Skeletal muscle cell (primary cell): Measurements from ENCODE around the gene TP53TG5.
A peak's percentile ranks its signal among the peaks of the same experiment; 100 is the strongest.

Experiments used
- DNase-seq: peaks from one replicate; pipeline ENCODE4 v3.0.0-alpha.2; 2010; ENCODE audit warnings: low read depth
- H3K4me3 ChIP-seq: 2 replicates; pipeline ENCODE4 v1.5.1; 2011; ENCODE audit warnings: low read depth, mild to moderate bottlenecking, control low read depth, low read length, moderate library complexity

The TP53TG5 gene

GRCh38 chr20:45406260-45407066, 28.3 kb upstream of the TP53TG5 start:
- H3K4me3 ChIP-seq = peak overlapping the region; percentile 59
- DNase-seq = peak; percentile 4

DNA sequence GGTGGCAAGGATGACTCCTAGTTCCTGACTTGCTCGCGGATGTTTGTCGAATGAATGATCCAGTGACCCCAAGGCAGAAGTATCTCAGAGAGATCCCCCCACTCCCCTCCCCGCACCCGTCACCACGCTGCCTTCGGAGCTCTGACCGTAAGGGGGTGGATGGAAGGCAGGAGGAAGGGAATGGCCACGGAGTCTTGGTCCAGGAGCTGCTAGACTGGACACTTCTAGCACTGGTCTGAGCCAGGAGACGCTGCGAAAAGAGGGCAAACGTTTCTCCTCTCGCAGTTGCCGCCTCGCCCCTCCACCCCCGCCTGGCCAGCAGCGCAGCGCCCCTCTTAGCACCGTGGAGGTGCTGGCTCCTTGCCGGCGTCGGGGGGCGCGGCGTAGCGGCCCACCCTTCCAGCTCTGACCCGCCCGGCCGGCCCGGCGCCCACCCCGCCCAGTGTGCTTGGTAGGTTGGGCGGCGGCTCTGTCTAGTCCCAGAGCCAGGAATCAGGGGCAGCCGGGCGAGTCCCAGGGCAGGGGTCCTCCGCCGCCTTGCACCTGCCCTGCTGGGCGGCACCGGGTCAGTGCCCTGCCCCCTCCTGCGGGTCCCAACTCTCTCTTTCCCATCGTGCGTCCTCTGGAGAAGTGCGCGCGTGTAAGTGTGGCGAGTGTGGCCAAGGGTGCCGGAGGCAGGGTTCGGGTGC, 27.6 kb upstream of the TP53TG5 start:
- peak overlapping the region; percentile 59 for H3K4me3 ChIP-seq
- no peak for DNase-seq

DNA sequence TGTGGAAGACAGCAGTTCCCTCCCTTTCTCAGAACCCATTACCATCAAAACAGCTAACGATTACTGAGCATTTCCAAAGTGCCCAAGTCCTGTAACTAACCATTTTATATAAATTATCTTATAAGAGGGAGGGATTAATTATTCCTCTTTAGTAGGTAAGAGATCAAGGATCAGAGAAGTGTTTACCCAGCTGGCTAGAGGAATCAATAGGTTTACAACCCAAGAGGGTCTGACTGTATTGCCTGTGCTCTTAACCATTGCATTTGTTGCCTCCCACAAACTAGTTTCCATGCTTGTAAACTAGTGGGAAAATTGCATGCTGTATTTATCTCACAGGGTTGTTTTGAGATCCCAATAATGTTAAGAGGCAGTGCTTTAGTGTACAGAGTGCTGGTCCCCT, 26.3 kb upstream of the TP53TG5 start:
- no peak overlapping the region for H3K4me3 ChIP-seq
- no peak for DNase-seq

- peak; percentile 12 for DNase-seq
- H3K4me3 ChIP-seq = no peak overlapping the region
Measured at GRCh38 chr20:45402946-45403345, 24.8 kb upstream of the TP53TG5 start.

DNA sequence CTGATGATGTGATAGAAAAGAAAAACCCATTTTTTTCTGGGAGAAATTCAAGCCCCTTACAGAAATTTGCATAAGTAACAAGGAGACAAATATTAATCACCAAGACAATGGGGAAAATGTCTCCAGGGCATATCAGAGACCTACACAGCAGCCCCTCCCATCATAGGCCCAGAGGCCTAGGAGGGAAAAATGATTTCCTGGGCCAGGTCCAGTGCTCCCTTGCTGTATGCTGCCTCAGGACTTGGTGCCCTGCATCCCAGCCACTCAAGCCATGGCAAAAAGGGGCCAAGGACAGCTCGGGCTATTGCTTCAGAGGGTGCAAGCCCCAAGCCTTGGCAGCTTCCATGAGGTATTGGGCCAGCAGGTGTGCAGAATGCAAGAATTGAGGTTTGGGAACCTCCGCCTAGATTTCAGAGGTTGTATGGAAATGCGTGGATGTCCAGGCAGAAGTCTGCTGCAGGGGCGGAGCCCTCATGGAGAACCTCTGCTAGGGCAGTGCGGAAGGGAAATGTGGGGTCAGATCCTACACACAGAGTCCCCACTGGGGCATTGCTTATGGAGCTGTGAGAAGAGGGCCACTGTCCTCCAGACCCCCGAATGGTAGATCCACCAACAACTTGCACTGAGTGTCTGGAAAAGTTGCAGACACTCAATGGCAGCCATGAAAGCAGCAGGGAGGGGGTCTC, 22.4 kb upstream of the TP53TG5 start:
- DNase-seq = no peak
- no peak overlapping the region for H3K4me3 ChIP-seq

GRCh38 chr20:45399018-45399417, 20.9 kb upstream of the TP53TG5 start:
- no peak for DNase-seq
- no peak overlapping the region for H3K4me3 ChIP-seq

DNA sequence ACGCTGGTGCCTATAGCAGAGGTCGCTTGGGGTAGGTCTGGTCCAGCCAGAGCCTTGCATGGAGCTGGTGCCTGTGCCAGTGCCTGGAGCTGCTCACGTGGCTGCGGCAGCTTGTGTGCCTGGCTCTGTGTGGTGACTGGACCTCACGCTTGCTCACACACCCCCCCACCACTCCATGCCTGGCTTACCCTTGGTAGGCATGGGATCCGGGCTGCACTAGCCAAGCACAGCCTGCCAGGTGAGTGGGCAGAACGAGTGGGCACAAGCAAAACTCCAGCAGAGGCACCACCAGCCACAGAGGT, 16.9 kb upstream of the TP53TG5 start:
- DNase-seq = no peak

GRCh38 chr20:45394221-45395113, 16.3 kb upstream of the TP53TG5 start:
- DNase-seq = no peak
- no peak overlapping the region for H3K4me3 ChIP-seq

More for the DNA sequence above, 16.9 kb upstream of the TP53TG5 start:
- no peak overlapping the region for H3K4me3 ChIP-seq

DNA sequence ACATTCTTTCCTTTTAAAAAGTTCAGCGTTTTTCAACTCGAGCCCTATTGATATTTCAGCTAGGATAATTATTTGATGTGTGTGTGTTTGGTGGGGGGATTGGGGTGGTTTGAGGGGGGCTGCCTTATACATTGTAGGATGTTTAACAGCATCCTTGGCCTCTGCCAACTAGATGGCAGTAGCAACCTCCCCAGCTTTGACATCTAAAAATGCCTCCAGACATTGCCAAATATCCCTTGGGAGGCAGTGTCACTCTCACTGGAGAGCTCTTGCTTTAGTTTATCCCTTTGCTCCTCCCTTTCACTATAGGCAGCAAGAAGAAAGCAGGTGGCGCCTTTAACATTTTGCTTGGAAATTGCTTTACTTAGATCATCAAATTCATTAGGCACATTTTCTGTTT, 14.6 kb upstream of the TP53TG5 start:
- no peak for DNase-seq
- no peak overlapping the region for H3K4me3 ChIP-seq

- DNase-seq = no peak
- H3K4me3 ChIP-seq = no peak overlapping the region
Measured at GRCh38 chr20:45391559-45391958, 13.4 kb upstream of the TP53TG5 start.

DNA sequence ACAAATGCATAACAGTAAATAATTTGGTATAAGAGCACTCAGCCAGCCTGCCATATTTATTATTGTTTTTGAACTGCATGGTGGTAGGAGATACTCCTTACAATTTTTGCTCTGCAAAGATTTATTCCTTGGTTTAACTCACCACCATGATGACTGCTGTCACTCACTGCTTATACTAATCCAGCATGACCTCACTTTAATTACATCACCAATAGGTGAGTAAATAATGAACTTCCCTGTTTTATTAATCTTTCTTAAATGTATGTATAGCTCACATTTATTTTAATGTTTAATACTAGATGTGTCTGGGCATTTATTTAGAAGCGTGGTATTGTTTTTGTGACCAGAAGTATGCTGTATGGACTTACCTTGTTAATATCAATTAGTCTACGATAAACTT, 12.8 kb upstream of the TP53TG5 start:
- no peak overlapping the region for H3K4me3 ChIP-seq
- no peak for DNase-seq

GRCh38 chr20:45387274-45387673, 9.1 kb upstream of the TP53TG5 start:
- H3K4me3 ChIP-seq = no peak overlapping the region
- no peak for DNase-seq

GRCh38 chr20:45377269-45377668, 856 bp downstream of the TP53TG5 start:
- no peak overlapping the region for H3K4me3 ChIP-seq
- no peak for DNase-seq

- DNase-seq = no peak
- no peak overlapping the region for H3K4me3 ChIP-seq
Measured at GRCh38 chr20:45374966-45375365, 3.2 kb downstream of the TP53TG5 start.

GRCh38 chr20:45374101-45374467, 4.0 kb downstream of the TP53TG5 start:
- peak overlapping the region; percentile 46 for H3K4me3 ChIP-seq
- no peak for DNase-seq

GRCh38 chr20:45373353-45374100, 4.6 kb downstream of the TP53TG5 start:
- no peak for DNase-seq
- H3K4me3 ChIP-seq = peak overlapping the region; percentile 46

DNA sequence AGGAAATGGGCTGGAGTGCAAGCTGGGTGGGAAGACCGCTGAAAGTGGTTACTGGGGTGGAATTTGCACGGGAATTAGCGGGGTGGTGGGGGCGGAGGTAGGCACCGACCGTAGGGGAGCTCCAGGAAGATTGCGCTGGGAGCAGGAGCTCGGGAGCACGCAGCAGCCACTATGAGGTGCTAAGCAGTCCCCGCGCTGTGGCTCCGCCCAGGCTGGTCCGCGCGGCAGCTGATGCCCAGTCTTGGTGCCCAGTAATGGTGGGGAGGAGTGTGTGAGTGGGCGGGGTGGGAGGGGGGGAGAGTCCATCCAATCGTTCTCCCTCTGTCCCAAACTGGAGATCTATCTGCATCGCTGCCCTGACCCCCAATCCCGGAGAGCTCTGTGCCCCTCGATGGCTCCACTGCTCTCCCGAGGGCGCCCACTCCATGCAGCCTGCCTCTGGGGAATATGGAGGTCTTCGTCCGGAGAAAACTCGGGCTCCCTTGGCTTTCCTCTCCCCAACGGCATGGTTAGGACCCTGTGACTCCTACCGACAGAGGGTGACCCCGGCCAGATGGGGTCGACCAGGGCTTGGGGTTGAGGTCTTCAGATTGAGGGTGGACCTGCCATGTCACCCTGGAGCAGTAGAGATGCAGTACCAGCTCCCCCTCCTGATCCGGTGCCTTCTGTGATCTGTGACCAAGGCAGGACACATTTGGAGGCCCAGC, 5.3 kb downstream of the TP53TG5 start:
- H3K4me3 ChIP-seq = no peak overlapping the region

GRCh38 chr20:45372241-45372640, 5.9 kb downstream of the TP53TG5 start:
- H3K4me3 ChIP-seq = no peak overlapping the region
- DNase-seq = no peak

More for the DNA sequence above, 5.3 kb downstream of the TP53TG5 start:
- no peak for DNase-seq
